ENCODE data around the gene COL20A1.

COL20A1 gene

GRCh38 chr20:63317061-63317460 lies 24.1 kb downstream of the COL20A1 start:
- no peak for ATAC-seq

DNA sequence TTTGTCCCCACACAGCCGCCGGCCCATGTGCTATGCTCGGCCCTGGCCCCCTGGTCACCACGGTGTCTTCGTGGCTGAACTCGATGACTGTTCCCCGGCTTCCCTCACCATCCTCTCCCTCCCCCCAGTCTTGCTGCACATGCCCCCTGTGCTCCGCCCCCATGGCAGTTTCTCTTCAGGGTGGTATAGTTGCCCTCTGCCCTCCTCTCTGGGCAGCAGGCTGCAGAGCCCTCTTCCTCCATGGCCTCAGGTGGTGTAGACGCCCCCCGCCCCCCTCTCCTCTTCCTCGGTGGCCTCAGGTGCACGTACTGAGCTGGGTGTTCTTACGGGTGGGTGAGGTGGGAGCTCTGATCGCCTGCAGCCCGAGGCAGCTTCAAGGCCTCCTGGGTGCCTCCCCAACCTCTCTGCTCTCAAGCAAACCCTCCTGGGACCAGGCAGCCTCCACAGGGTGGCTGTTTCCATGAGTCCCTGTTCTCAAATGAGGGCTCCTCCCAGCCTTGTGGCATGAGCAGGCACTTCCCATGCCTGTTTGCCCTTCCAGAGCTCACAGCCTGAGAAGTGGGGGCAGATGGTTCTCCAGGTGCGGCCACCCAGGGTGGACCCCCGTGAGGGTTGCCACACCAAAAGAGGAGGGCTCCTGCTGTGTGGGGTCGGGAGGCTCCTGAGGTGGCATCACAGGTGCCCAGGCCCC lies 24.8 kb downstream of the COL20A1 start:
- ATAC-seq: no peak
- no peak for TF ChIP-seq PPARA (CRISPR knock-in tag; IDR thresholded peaks at IDR 0.05; ENCODE audit: borderline replicate concordance)
- no peak for TF ChIP-seq GLIS3 (CRISPR knock-in tag; IDR thresholded peaks at IDR 0.05)

More at GRCh38 chr20:63317061-63317460, 24.1 kb downstream of the COL20A1 start:
- no peak for TF ChIP-seq POU6F1 (CRISPR knock-in tag; IDR thresholded peaks at IDR 0.05; ENCODE audit: borderline replicate concordance, low read depth)
- no peak for TF ChIP-seq ZFP3 (CRISPR knock-in tag; IDR thresholded peaks at IDR 0.05)
- TF ChIP-seq SNAI2 (CRISPR knock-in tag; IDR thresholded peaks at IDR 0.05): no peak
- TF ChIP-seq GLIS3 (CRISPR knock-in tag; IDR thresholded peaks at IDR 0.05): no peak
- no peak for TF ChIP-seq TOX (CRISPR knock-in tag; IDR thresholded peaks at IDR 0.05; ENCODE audit: borderline replicate concordance)
- TF ChIP-seq ZNF565 (CRISPR knock-in tag; conservative IDR thresholded peaks at IDR 0.05; ENCODE audit: low read depth): no peak
- TF ChIP-seq RARB (CRISPR knock-in tag; IDR thresholded peaks at IDR 0.05): no peak
- no peak for TF ChIP-seq ZC3H10 (CRISPR knock-in tag; IDR thresholded peaks at IDR 0.05)
- no peak for TF ChIP-seq ESRRG (CRISPR knock-in tag; IDR thresholded peaks at IDR 0.05)
- no peak for TF ChIP-seq ZNF70 (CRISPR knock-in tag; IDR thresholded peaks at IDR 0.05)
- no peak for TF ChIP-seq OSR1 (CRISPR knock-in tag; IDR thresholded peaks at IDR 0.05)
- no peak for TF ChIP-seq ZNF8 (CRISPR knock-in tag; IDR thresholded peaks at IDR 0.05)
- no peak for TF ChIP-seq TCF4 (CRISPR knock-in tag; IDR thresholded peaks at IDR 0.05; ENCODE audit: borderline replicate concordance)
- no peak for TF ChIP-seq BACH2 (CRISPR knock-in tag; IDR thresholded peaks at IDR 0.05; ENCODE audit: borderline replicate concordance)

GRCh38 chr20:63318391-63319163 lies 25.6 kb downstream of the COL20A1 start:
- TF ChIP-seq POU6F1 (CRISPR knock-in tag; IDR thresholded peaks at IDR 0.05; ENCODE audit: borderline replicate concordance, low read depth) (no peak), TOX (CRISPR knock-in tag; IDR thresholded peaks at IDR 0.05; ENCODE audit: borderline replicate concordance) (no peak)
- ATAC-seq: no peak

- ATAC-seq: no peak
- TF ChIP-seq CSRNP3 (CRISPR knock-in tag; IDR thresholded peaks at IDR 0.05) (no peak), RARB (CRISPR knock-in tag; IDR thresholded peaks at IDR 0.05) (no peak), ZFP30 (CRISPR knock-in tag; IDR thresholded peaks at IDR 0.05) (no peak), ARNTL (CRISPR knock-in tag; IDR thresholded peaks at IDR 0.05; ENCODE audit: borderline replicate concordance, low read depth) (no peak), CSDC2 (CRISPR knock-in tag; IDR thresholded peaks at IDR 0.05) (no peak), ZNF8 (CRISPR knock-in tag; IDR thresholded peaks at IDR 0.05) (no peak), OSR1 (CRISPR knock-in tag; IDR thresholded peaks at IDR 0.05) (no peak), TCF4 (CRISPR knock-in tag; IDR thresholded peaks at IDR 0.05; ENCODE audit: borderline replicate concordance) (no peak), GLIS3 (CRISPR knock-in tag; IDR thresholded peaks at IDR 0.05) (no peak), ZNF70 (CRISPR knock-in tag; IDR thresholded peaks at IDR 0.05) (no peak)
- TF ChIP-seq, protein P1, sequence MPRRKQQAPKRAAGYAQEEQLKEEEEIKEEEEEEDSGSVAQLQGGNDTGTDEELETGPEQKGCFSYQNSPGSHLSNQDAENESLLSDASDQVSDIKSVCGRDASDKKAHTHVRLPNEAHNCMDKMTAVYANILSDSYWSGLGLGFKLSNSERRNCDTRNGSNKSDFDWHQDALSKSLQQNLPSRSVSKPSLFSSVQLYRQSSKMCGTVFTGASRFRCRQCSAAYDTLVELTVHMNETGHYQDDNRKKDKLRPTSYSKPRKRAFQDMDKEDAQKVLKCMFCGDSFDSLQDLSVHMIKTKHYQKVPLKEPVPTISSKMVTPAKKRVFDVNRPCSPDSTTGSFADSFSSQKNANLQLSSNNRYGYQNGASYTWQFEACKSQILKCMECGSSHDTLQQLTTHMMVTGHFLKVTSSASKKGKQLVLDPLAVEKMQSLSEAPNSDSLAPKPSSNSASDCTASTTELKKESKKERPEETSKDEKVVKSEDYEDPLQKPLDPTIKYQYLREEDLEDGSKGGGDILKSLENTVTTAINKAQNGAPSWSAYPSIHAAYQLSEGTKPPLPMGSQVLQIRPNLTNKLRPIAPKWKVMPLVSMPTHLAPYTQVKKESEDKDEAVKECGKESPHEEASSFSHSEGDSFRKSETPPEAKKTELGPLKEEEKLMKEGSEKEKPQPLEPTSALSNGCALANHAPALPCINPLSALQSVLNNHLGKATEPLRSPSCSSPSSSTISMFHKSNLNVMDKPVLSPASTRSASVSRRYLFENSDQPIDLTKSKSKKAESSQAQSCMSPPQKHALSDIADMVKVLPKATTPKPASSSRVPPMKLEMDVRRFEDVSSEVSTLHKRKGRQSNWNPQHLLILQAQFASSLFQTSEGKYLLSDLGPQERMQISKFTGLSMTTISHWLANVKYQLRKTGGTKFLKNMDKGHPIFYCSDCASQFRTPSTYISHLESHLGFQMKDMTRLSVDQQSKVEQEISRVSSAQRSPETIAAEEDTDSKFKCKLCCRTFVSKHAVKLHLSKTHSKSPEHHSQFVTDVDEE (CRISPR knock-in tag; IDR thresholded peaks at IDR 0.05): no peak
Measured at GRCh38 chr20:63319164-63320040, 26.4 kb downstream of the COL20A1 start.
